ENCODE measurements around the gene MSI2. TPM values are rescaled to one million over a fixed set of nuclear protein-coding genes. Genes with fewer than 3 reads are reported as not detected.

MSI2 gene
- total and polyA plus RNA-seq, 9 of the 15 experiments (the other 6 are each of a cell fraction or from before 2014, with no cell fraction given) = 4.6 to 61.8 (median 42.4) TPM

DNA sequence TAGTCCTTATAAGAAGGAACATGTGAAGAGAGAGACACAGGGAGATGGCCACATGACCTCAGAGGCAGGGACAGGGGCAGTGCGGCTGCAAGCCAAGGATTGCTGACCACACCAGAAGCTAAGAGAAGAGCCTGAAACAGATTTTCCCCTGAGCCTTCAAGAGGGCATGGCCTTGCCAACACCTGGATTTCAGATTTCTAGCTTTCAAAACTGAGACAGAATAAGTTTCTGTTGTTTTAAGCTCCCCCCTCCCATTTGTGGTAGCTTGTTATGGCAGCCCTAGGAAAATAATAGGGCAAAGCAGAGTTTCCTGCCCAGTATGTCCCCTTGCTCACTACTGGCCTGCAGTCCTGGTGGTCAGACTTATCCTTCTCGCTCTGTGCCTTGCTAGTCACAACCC, 284.3 kb downstream of the MSI2 start:
- TF ChIP-seq, protein P1, sequence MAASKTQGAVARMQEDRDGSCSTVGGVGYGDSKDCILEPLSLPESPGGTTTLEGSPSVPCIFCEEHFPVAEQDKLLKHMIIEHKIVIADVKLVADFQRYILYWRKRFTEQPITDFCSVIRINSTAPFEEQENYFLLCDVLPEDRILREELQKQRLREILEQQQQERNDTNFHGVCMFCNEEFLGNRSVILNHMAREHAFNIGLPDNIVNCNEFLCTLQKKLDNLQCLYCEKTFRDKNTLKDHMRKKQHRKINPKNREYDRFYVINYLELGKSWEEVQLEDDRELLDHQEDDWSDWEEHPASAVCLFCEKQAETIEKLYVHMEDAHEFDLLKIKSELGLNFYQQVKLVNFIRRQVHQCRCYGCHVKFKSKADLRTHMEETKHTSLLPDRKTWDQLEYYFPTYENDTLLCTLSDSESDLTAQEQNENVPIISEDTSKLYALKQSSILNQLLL (CRISPR knock-in tag; IDR thresholded peaks at IDR 0.05; ENCODE audit: borderline replicate concordance) = no peak
- TF ChIP-seq ZNF311 (CRISPR knock-in tag; IDR thresholded peaks at IDR 0.05) (no peak), GABPB1 (CRISPR knock-in tag; IDR thresholded peaks at IDR 0.05) (no peak), MBD2 (IDR thresholded peaks at IDR 0.05; ENCODE audit: borderline replicate concordance, low read depth) (no peak), ZNF75A (CRISPR knock-in tag; IDR thresholded peaks at IDR 0.05) (no peak)
- WGBS (ENCODE audit: insufficient coverage, low coverage, missing lambda C conversion rate) = 69% methylated on average over 2 of the region's 2 CpGs
- Histone ChIP-seq H3K9me1 (ENCODE audit: control insufficient read depth, insufficient read depth, low read length) (no peaks in the 10 kb centered on the region), H3K9me3 (replicated peaks; ENCODE audit: control insufficient read depth, insufficient read depth, low read depth, low read length) (no peaks in the 10 kb centered on the region), H3K9ac (ENCODE audit: insufficient read depth in 1 of 2, low read depth in 2 of 2, low read length in 2 of 2) (no peak overlapping the region), H3K4me2 (ENCODE audit: insufficient read depth, low read length) (no peak overlapping the region), H3K27ac (ENCODE audit: extremely low read depth, low read depth, low read length) (no peak overlapping the region), H3K27me3 (ENCODE audit: control insufficient read depth in 2 of 2, insufficient read depth in 2 of 2, low read length in 2 of 2) (no peaks in the 10 kb centered on the region), H3K4me3 (no peak overlapping the region), H3K4me1 (replicated peaks in 1 of 2; ENCODE audit: control insufficient read depth in 2 of 2, insufficient read depth in 2 of 2, low read length in 2 of 2) (peaks cover 6 to 14% of the 10 kb centered on the region in 2 experiments; a peak in 4 of 5 replicates), H4K20me1 (replicated peaks; ENCODE audit: control insufficient read depth, insufficient read depth, low read length) (0 out of 2 replicates have a peak, but pooled peaks cover 4% of the 10 kb centered on the region), H3K79me2 (ENCODE audit: control insufficient read depth, insufficient read depth, low read length) (no peaks in the 10 kb centered on the region), H3K36me3 (ENCODE audit: control insufficient read depth, insufficient read depth, low read length) (no peaks in the 10 kb centered on the region; the same call in 2 of the 3 replicates), H2AFZ (ENCODE audit: low read depth, low read length) (no peak overlapping the region)
- no TSS peak for BruUV-seq (replicated peaks)
- no peak for DNase-seq (ENCODE audit: extremely low read depth in 1 of 4, low spot score in 3 of 4)
- CTCF ChIA-PET (ENCODE audit: low intra/inter-chr PET ratio) = no interaction called here
- intact Hi-C loops (cut with micrococcal nuclease) = no loop called here
- ATAC-seq = no peak
- POLR2A ChIA-PET = interaction anchor here (0.5 to 2.4 kb wide), 4 partner anchors 9 to 972 kb away, joined by 3 to 9 read pairs (median 3); no protein-coding TSS in a partner anchor
- in situ Hi-C loops (cut with MboI) = no loop called here
- no peak for FAIRE-seq

All from K562 (cell line).